Placental epithelial cell (primary cell): ENCODE results near the gene ALKBH8. TPM values are rescaled to one million over a fixed set of nuclear protein-coding genes. Genes with fewer than 3 reads are reported as not detected.

Experiments used
- total RNA-seq: library from RNA; depleted of rRNA; stranded (reverse); fragments of >200 nt; gene quantifications from 2 replicates; pipeline ENCODE4 v1.2.3, GENCODE V29; 2012

Gene ALKBH8, protein sequence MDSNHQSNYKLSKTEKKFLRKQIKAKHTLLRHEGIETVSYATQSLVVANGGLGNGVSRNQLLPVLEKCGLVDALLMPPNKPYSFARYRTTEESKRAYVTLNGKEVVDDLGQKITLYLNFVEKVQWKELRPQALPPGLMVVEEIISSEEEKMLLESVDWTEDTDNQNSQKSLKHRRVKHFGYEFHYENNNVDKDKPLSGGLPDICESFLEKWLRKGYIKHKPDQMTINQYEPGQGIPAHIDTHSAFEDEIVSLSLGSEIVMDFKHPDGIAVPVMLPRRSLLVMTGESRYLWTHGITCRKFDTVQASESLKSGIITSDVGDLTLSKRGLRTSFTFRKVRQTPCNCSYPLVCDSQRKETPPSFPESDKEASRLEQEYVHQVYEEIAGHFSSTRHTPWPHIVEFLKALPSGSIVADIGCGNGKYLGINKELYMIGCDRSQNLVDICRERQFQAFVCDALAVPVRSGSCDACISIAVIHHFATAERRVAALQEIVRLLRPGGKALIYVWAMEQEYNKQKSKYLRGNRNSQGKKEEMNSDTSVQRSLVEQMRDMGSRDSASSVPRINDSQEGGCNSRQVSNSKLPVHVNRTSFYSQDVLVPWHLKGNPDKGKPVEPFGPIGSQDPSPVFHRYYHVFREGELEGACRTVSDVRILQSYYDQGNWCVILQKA
- total RNA-seq, result 5.5 and 9.1 TPM in 2 replicates

DNA sequence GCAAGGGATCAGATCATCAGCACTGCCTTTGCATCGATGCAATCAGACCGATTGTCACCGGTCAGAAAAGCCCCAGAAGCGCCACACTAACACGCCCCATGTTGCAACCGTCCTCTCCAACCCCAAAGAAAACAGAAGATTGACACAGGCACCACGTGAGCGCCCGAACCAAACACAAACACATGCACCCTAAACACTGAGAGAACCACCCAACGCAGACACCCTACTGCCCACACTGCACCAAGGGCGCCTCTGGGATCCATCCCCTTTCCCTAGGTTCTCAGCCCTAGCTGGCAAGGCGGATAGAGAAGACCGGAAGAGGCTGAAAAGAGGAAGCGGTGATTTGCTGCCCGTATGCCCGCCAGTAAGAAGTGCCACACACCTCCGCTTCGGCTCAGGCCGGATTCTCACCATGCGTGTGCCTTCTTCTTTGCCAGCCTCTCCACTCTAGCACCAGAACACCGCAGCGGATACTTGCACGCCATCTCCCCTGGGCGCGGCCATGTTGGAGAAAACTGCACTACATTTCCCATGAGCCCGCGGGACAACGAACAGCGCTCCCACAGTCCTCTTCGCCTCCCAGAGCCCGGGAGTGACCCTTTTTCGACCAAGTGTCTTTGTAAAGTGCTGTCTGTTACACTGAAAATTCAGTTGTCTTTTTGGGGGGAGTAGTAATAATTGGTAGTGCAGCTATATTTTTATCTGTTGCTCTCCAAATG, at the start of gene ALKBH8:
Gene ALKBH8 (minus strand): TSS at position 517 of the 719 bp plus-strand sequence. CDS start 4,842 bp downstream, outside the sequence.

DNA sequence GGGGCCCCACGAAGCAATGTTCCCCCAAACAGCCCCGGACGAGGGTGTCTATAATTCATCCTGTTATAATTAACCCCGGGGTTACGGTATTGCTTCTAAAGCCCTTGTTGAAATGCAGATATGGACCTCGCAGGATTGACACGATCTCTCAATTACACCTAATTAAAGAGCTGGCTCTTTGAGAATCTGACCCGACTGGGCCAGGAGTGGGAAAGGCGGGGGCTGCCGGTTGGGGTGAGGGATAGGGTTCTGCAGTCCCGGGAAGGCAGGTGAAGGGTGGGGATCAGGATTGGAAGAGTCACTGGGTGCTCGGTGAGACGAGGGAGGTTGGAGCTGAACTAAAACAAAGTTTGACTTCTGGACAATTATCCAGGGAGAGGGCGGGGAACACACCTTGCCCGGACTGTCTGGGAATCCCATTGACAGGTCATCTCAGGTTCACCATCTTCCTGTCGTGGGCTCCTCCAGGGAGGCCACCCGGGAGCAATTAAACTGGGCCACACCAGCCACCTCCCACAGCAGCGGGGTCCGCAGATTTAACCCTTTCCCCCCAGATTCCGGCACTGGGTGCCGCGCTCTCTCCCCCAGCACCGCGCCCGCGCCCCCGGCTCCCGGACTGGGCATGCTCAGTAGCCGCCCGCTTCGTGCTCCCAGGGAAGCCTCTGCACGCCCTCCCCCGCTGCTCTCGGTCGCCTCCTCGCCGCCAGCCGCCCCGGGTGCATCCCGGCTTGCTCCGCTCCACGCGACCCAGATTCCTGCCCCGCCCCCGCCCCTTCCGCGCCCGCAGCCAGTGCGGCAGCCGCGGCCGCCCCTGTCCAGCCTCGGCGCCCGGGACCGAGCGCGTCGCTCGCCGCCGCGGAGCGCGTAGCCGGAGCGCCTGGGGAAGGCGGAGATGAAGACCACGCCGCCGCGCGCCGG, 25.2 kb upstream of the ALKBH8 start, which contains the start of gene ELMOD1:
Gene ELMOD1 (plus strand): TSS at position 688 of the 918 bp plus-strand sequence. CDS start 27,043 bp downstream, outside the sequence.

DNA sequence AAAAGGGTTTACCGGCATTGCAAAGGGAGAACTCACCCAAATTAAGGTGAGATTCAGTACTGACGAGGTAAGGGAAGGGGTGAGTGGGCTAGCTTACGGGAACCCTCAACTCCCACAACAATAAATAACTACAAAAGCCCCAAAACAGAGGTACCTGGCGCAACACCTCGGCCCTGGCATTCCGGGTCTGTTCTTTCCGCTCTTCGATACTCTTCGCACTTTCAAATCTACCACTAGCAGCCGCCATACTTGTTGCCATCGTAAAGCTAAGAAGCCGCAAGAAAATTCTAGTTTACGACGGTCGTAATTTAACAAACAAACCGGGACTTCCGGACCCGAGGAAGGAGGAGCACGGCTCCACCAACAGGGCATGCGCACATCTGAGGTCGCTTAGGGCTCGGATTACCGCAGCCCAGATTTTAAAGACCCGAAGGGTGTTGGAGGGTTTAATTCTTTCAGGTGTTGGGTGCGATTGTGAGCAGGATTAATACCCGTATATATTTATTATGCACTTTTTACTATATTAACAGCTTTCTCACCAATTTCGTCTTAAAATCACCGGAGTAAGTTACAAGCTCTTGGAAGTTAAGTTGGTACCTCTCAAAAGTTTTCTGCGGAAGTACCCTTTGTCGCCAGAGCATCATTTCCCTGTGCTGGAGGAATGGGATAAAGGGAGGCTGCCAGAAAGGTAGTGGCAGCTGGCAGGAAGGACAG, 107.8 kb downstream of the ALKBH8 start, which contains the start of gene CWF19L2:
Gene CWF19L2 (minus strand): TSS at position 268 of the 714 bp plus-strand sequence. CDS start 9 bp downstream, at position 259.

Other genes starting within 250 kb of the ALKBH8 start
- gene CWF19L2, start 107.9 kb downstream of the ALKBH8 start, total RNA-seq, result 6.1 and 13.3 TPM in 2 replicates
- 0.39 TPM in 1 of 2 replicates, not detected in the other for gene ELMOD1, start 25.4 kb upstream of the ALKBH8 start, total RNA-seq
- gene SLN, start 146.3 kb upstream of the ALKBH8 start, total RNA-seq, result not detected in 2 replicates